ENCODE data around the gene HOXB2. TPM values are rescaled to one million over a fixed set of nuclear protein-coding genes. Genes with fewer than 3 reads are reported as not detected.

HOXB2 gene
- total RNA-seq, 2 experiments from 2014 or later: 3.4 to 4.7 TPM

- ChIA-PET POLR2A (no interaction called here), CTCF (interaction anchor here (0.6 kb wide), 1 partner anchor 92 kb away, joined by 3 read pairs; no protein-coding TSS in a partner anchor)
- DNase-seq: no peak
- H3K4me3 Mint-ChIP-seq: peak overlapping the region; percentile 79
- H3K27ac Mint-ChIP-seq: peak overlapping the region; percentile 66
- peaks cover 62% of the 10 kb centered on the region for H3K4me1 Mint-ChIP-seq
- H3K27me3 Mint-ChIP-seq: peaks cover 53% of the 10 kb centered on the region
- H3K9me3 Mint-ChIP-seq: no peaks in the 10 kb centered on the region
- peaks cover 14% of the 10 kb centered on the region for H3K36me3 Mint-ChIP-seq (ENCODE audit: low read depth)
Observed at GRCh38 chr17:48577330-48577945, 32.5 kb upstream of the HOXB2 start.

GRCh38 chr17:48576479-48577309, 31.8 kb upstream of the HOXB2 start:
- ChIA-PET POLR2A (no interaction called here), CTCF (interaction anchor here (0.6 kb wide), 1 partner anchor 91 kb away, joined by 3 read pairs; no protein-coding TSS in a partner anchor)
- H3K27ac Mint-ChIP-seq: peak overlapping the region; percentile 5

GRCh38 chr17:48575673-48576478, 31.0 kb upstream of the HOXB2 start:
- CTCF ChIA-PET: interaction anchor here (0.6 kb wide), 1 partner anchor 43 kb away, joined by 3 read pairs; no protein-coding TSS in a partner anchor
- no peak for DNase-seq
- Mint-ChIP-seq H3K27me3 (peaks cover 49% of the 10 kb centered on the region), H3K9me3 (no peaks in the 10 kb centered on the region), H3K27ac (no peak overlapping the region), H3K36me3 (ENCODE audit: low read depth) (peaks cover 13% of the 10 kb centered on the region), H3K4me3 (peak overlapping the region; percentile 20), H3K4me1 (peaks cover 51% of the 10 kb centered on the region)
- POLR2A ChIA-PET: no interaction called here

More at GRCh38 chr17:48576479-48577309, 31.8 kb upstream of the HOXB2 start:
- Mint-ChIP-seq H3K4me1 (peaks cover 59% of the 10 kb centered on the region), H3K9me3 (no peaks in the 10 kb centered on the region), H3K36me3 (ENCODE audit: low read depth) (peaks cover 14% of the 10 kb centered on the region), H3K4me3 (peak overlapping the region; percentile 79), H3K27me3 (peaks cover 52% of the 10 kb centered on the region)
- no peak for DNase-seq

- no peaks in the 10 kb centered on the region for H3K9me3 Mint-ChIP-seq
- no peak for DNase-seq
- peaks cover 44% of the 10 kb centered on the region for H3K4me1 Mint-ChIP-seq
- ChIA-PET CTCF (interaction anchor here (0.6 kb wide), 1 partner anchor 43 kb away, joined by 3 read pairs; no protein-coding TSS in a partner anchor), POLR2A (no interaction called here)
- peaks cover 45% of the 10 kb centered on the region for H3K27me3 Mint-ChIP-seq
- H3K27ac Mint-ChIP-seq: no peak overlapping the region
- H3K4me3 Mint-ChIP-seq: no peak overlapping the region
- H3K36me3 Mint-ChIP-seq (ENCODE audit: low read depth): peaks cover 12% of the 10 kb centered on the region
Observed at GRCh38 chr17:48575066-48575582, 30.2 kb upstream of the HOXB2 start.

GRCh38 chr17:48574505-48575065, 29.7 kb upstream of the HOXB2 start:
- POLR2A ChIA-PET: no interaction called here
- H3K4me3 Mint-ChIP-seq: no peak overlapping the region
- no peak for DNase-seq
- H3K36me3 Mint-ChIP-seq (ENCODE audit: low read depth): peaks cover 10% of the 10 kb centered on the region
- H3K27me3 Mint-ChIP-seq: peaks cover 43% of the 10 kb centered on the region
- no peak overlapping the region for H3K27ac Mint-ChIP-seq
- no peaks in the 10 kb centered on the region for H3K9me3 Mint-ChIP-seq
- CTCF ChIA-PET: no interaction called here
- H3K4me1 Mint-ChIP-seq: peaks cover 40% of the 10 kb centered on the region

- ChIA-PET CTCF (no interaction called here), POLR2A (no interaction called here)
- Mint-ChIP-seq H3K27ac (no peak overlapping the region), H3K9me3 (no peaks in the 10 kb centered on the region), H3K4me3 (no peak overlapping the region), H3K36me3 (ENCODE audit: low read depth) (peaks cover 4% of the 10 kb centered on the region), H3K27me3 (peaks cover 41% of the 10 kb centered on the region), H3K4me1 (peaks cover 26% of the 10 kb centered on the region)
- DNase-seq: no peak
Observed at GRCh38 chr17:48571826-48572417, 27.0 kb upstream of the HOXB2 start.

- H3K27ac Mint-ChIP-seq: no peak overlapping the region
Observed at GRCh38 chr17:48571024-48571818, 26.3 kb upstream of the HOXB2 start.

GRCh38 chr17:48570325-48571023, 25.6 kb upstream of the HOXB2 start:
- peaks cover 38% of the 10 kb centered on the region for H3K27me3 Mint-ChIP-seq
- H3K27ac Mint-ChIP-seq: no peak overlapping the region
- no peaks in the 10 kb centered on the region for H3K9me3 Mint-ChIP-seq
- no peak for DNase-seq
- POLR2A ChIA-PET: no interaction called here
- no peaks in the 10 kb centered on the region for H3K36me3 Mint-ChIP-seq (ENCODE audit: low read depth)
- CTCF ChIA-PET: interaction anchor here (1.4 kb wide), 1 partner anchor 9 kb away, joined by 4 read pairs; no protein-coding TSS in a partner anchor
- no peak overlapping the region for H3K4me3 Mint-ChIP-seq
- H3K4me1 Mint-ChIP-seq: peaks cover 15% of the 10 kb centered on the region

More at GRCh38 chr17:48571024-48571818, 26.3 kb upstream of the HOXB2 start:
- H3K4me1 Mint-ChIP-seq: peaks cover 21% of the 10 kb centered on the region
- no peak overlapping the region for H3K4me3 Mint-ChIP-seq
- ChIA-PET CTCF (no interaction called here), POLR2A (no interaction called here)
- DNase-seq: no peak
- H3K9me3 Mint-ChIP-seq: no peaks in the 10 kb centered on the region
- H3K36me3 Mint-ChIP-seq (ENCODE audit: low read depth): peaks cover 4% of the 10 kb centered on the region
- peaks cover 38% of the 10 kb centered on the region for H3K27me3 Mint-ChIP-seq

GRCh38 chr17:48569674-48570324, 24.9 kb upstream of the HOXB2 start:
- H3K36me3 Mint-ChIP-seq (ENCODE audit: low read depth): no peaks in the 10 kb centered on the region
- peaks cover 40% of the 10 kb centered on the region for H3K27me3 Mint-ChIP-seq
- POLR2A ChIA-PET: no interaction called here
- no peak for DNase-seq
- peaks cover 10% of the 10 kb centered on the region for H3K4me1 Mint-ChIP-seq
- H3K4me3 Mint-ChIP-seq: no peak overlapping the region
- H3K9me3 Mint-ChIP-seq: no peaks in the 10 kb centered on the region
- CTCF ChIA-PET: interaction anchor here (1.4 kb wide), 1 partner anchor 8 kb away, joined by 4 read pairs; no protein-coding TSS in a partner anchor
- no peak overlapping the region for H3K27ac Mint-ChIP-seq

- no peaks in the 10 kb centered on the region for H3K9me3 Mint-ChIP-seq
- peaks cover 43% of the 10 kb centered on the region for H3K27me3 Mint-ChIP-seq
- H3K4me3 Mint-ChIP-seq: no peak overlapping the region
- peaks cover 10% of the 10 kb centered on the region for H3K4me1 Mint-ChIP-seq
- ChIA-PET CTCF (interaction anchor here (1.4 kb wide), 1 partner anchor 7 kb away, joined by 4 read pairs; no protein-coding TSS in a partner anchor), POLR2A (no interaction called here)
- H3K27ac Mint-ChIP-seq: no peak overlapping the region
- no peaks in the 10 kb centered on the region for H3K36me3 Mint-ChIP-seq (ENCODE audit: low read depth)
- no peak for DNase-seq
Observed at GRCh38 chr17:48569240-48569582, 24.3 kb upstream of the HOXB2 start.

Data from activated CD4-positive, alpha-beta T cell treated with anti-CD3 and anti-CD28 coated beads, Interleukin-2, amount 10 ng/mL, durations not matched to agents 7 days and 5 days (primary cell).